GM12874 (cell line): ENCODE results near the gene MAP3K21.

Experiments
- CTCF ChIP-seq: IDR thresholded peaks from 2 replicates; pipeline ENCODE4 v1.5.1; 2011; ENCODE audit warnings: low read depth, mild to moderate bottlenecking, control low read depth, low read length, moderate library complexity; ENCODE audit not compliant: insufficient read depth

Gene MAP3K21

DNA sequence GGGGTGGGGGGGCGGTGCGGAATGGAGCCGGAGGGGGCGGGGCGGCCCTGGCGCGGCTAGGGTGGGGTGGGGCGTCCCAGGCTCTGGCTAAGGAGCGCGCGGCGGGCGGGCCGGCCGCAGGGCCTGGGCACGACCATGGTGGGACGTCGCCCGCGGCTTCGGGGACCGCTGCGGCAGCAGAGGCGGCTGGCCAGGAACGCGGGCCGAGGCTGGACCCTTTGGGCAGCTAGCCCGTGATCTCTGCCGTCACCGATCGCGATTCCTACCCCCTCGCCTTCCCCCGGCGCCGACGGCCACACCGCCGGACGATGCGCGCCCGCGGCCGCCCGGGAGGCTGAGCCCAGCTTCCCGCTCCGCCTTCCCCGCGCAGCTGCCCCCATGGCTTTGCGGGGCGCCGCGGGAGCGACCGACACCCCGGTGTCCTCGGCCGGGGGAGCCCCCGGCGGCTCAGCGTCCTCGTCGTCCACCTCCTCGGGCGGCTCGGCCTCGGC lies at the start of gene MAP3K21:
MAP3K21 (plus strand) TSS at position 74 of the 491 bp plus-strand sequence; CDS start at position 379, 305 bp downstream.
- TF ChIP-seq CTCF, result no peak

- TF ChIP-seq CTCF, result no peak
These were observed 48.9 kb upstream of the MAP3K21 start for GRCh38 chr1:233278631-233279030.

GRCh38 chr1:233279971-233280370 lies 47.6 kb upstream of the MAP3K21 start:
- no peak for TF ChIP-seq CTCF

DNA sequence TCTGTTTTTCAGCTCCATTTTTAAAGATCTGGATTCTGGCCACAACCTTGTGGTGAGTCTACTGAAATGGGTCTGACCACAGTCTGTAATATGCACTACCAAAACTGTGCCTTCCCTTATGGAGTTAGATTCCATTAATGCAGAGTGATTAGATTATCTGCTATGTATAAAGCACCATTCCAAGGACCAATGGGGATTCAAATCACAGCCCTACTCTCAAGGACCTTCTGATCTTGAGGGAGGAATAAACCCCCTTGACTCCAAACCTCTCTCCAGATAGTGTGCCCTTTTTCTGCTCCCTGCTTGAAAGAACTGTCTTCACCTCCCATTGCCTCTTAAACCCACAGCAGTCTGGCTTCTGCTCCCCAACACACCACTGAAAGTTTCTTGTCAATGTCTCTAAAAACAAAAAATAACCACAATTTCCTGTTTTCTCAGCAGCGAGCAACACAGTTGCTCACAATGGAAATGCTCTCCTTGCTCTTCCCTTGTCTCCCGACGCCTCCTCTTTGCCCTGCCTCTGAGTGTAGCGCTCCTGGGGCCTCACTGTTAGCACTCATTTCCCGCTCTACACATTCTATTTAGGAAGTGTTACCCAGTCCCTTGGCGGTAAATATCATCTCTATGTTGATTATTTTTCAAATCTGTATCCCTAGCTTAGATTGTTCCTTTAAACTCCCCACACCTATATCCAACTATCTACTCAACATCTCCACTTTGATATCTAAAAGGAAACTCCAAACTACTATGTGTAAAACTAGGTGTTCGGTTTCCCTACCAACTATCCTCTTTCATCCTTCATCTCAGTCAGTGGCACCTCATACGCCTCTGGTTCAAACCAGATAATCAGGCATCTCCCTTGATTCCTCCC lies 45.6 kb upstream of the MAP3K21 start:
- no peak for TF ChIP-seq CTCF

GRCh38 chr1:233282582-233282886 lies 45.0 kb upstream of the MAP3K21 start:
- TF ChIP-seq CTCF, result no peak

GRCh38 chr1:233289676-233290075 lies 37.8 kb upstream of the MAP3K21 start:
- TF ChIP-seq CTCF, result no peak

DNA sequence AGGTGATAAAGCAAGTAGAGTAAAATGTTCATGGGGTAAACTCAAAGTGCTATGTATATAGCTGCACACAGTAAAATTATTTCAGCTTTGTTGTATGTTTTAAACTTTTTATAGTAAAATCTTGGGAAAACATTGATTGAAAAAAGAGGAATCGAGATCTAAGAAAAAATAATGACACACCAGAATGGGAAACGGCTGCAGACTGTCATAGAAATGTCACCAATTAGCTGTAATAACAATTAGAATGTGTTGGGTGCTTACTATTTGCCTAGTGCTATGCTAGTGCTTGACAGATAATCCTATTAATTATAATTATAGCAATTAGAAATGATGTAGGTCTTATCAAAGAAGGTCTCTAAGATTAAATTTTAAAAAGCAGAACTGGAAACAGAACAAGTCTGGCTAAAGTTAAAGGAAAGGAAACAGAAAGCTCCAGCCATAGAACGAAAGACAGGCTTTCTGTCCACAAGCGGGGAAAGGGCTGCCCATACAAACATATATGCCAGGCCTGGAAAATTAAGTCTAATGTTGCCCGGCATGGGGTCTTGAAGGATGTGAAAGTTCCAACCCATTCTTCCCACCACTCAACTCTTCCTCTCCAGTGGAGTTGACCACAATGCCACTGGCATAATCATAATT lies 37.0 kb upstream of the MAP3K21 start:
- no peak for TF ChIP-seq CTCF
